T-helper 17 cell (primary cell): ENCODE results near the gene MEIS1. TPM values are rescaled to one million over a fixed set of nuclear protein-coding genes. Genes with fewer than 3 reads are reported as not detected.

ENCODE experiments used
- ATAC-seq: fragments of 150-1000 bp; cut with Tn5 transposase; 2 replicates; pipeline ENCODE4 v1.10.0; 2021; ENCODE audit warnings: mild to moderate bottlenecking, moderate library complexity
- DNase-seq, 3 donors: peaks; one replicate each; pipeline versions ENCODE4 v3.0.0 to v3.0.0-alpha.2; 2020 to 2021
- H3K9me3 ChIP-seq: one replicate; pipeline ENCODE4 v1.7.0; 2013; ENCODE audit warnings: low read length, mild to moderate bottlenecking; ENCODE audit not compliant: control insufficient read depth, poor library complexity, severe bottlenecking
- H3K27ac Mint-ChIP-seq: one replicate; pipeline ENCODE4 v1.8.0; 2022; ENCODE audit warnings: mild to moderate bottlenecking, moderate library complexity, mixed read lengths
- H3K27me3 Mint-ChIP-seq: one replicate; pipeline ENCODE4 v1.8.0; 2022; ENCODE audit warnings: mixed read lengths
- H3K36me3 Mint-ChIP-seq: one replicate; pipeline ENCODE4 v1.8.0; 2022; ENCODE audit warnings: low read depth, mixed read lengths
- H3K4me1 Mint-ChIP-seq: one replicate; pipeline ENCODE4 v1.8.0; 2022; ENCODE audit warnings: mild to moderate bottlenecking, mixed read lengths
- H3K4me3 Mint-ChIP-seq: one replicate; pipeline ENCODE4 v1.8.0; 2022; ENCODE audit warnings: mild to moderate bottlenecking, moderate library complexity, mixed read lengths
- total RNA-seq, 4 donors: library from RNA in 2 of 4; stranded (reverse) in 2 of 4; gene quantifications; one replicate each; pipeline ENCODE4 v1.2.3 and lab custom pipeline; 2022 to 2026

MEIS1 gene
- total RNA-seq, 2 donors from 2014 or later: 0.80 to 13.4 TPM

DNA sequence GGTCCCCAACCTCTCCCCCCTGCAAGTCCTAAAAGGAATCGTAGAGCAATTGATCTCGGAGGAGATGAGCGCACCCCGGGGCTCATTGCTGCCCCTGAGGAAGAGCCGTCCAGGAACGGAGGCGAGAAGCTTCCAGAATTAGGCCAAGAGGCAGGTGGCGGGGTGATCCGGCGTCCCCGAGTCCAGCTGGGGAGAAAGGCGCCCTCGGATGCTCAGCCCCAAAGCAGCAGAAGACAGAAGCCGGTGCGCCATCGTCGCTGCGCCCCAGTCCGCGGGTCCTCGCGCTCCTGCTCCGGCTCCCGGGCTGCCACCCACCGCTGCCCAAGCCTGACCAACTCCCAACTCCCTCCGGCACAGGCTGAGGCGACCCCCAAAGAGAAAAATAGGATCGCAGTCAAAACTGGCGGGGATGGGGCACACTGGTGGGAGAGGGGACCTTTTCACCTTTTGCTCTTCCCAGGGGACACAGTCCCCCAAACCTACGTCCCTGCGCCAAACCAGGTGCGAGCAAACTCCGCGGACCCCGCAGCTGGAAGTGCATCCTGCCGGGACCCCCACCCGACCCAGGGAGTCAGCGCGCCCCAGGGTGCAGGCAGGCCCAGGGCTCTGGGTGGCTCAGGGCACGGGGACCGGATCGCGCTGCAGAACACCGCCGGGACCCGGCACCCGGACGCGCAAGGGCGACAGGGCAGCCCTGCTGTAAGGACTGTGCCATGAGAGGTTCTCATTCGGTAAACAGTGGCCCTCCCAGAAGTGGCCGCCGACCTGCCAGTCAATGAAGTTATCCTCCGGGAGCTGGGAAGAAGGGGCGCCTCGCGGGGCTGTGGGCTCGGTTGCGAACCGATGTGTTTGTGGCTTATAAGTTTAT, 8.4 kb upstream of the MEIS1 start:
- Mint-ChIP-seq H3K36me3 (peaks cover 6% of the 10 kb centered on the region), H3K27ac (no peak overlapping the region), H3K4me3 (no peak overlapping the region), H3K4me1 (no peaks in the 10 kb centered on the region), H3K27me3 (peaks cover 44% of the 10 kb centered on the region)
- DNase-seq (no peak), ATAC-seq (no peak)
- no peaks in the 10 kb centered on the region for H3K9me3 ChIP-seq

- H3K9me3 ChIP-seq: no peaks in the 10 kb centered on the region
- peaks cover 6% of the 10 kb centered on the region for H3K36me3 Mint-ChIP-seq
- DNase-seq: no peak
- H3K4me1 Mint-ChIP-seq: no peaks in the 10 kb centered on the region
- no peak overlapping the region for H3K27ac Mint-ChIP-seq
- ATAC-seq: no peak
- H3K4me3 Mint-ChIP-seq: no peak overlapping the region
- H3K27me3 Mint-ChIP-seq: peaks cover 52% of the 10 kb centered on the region
Measured at GRCh38 chr2:66427300-66427699, 7.6 kb upstream of the MEIS1 start.

GRCh38 chr2:66428986-66429612, 5.8 kb upstream of the MEIS1 start:
- H3K36me3 Mint-ChIP-seq: peaks cover 8% of the 10 kb centered on the region
- peaks cover 9% of the 10 kb centered on the region for H3K4me1 Mint-ChIP-seq
- H3K9me3 ChIP-seq: no peaks in the 10 kb centered on the region
- no peak for DNase-seq
- peaks cover 50% of the 10 kb centered on the region for H3K27me3 Mint-ChIP-seq
- no peak overlapping the region for H3K27ac Mint-ChIP-seq
- no peak overlapping the region for H3K4me3 Mint-ChIP-seq
- no peak for ATAC-seq

DNA sequence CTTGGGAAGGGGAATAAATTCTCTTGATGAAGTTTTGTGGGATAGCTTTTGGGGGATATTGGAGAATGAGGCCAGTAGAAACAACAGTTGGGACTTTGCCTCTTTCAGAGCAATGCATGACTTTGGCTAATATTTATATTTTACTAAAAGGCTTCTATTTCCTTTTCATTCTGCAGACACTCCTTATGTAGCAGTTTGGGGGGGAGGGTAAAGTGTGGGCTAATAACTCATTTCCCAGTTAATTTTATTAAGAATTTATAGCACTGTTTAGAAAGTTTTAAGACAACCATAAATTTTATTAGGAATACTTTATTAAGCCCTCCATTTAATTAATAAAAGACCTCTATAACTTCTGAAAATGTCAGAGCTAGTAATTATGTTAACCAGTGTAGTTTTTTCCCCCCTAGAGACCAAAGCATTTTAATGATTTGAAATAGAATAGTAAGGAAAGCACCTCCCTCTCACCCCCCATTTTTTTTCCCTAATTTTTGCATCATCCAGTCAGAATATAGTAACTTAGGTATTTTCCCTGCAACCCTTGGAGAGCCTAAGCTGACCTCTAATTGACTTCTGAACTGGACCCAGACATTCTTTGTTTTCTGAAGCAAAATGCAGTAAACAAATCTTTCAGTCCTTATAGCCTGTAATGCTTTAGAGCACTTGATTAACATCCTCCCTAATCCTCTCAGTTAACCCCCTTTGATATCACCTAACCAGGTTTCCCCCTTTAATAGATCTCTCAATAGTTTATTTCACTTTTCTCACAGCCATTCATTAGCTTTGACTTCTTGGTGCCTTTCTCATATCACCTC, 5.0 kb upstream of the MEIS1 start:
- DNase-seq (no peak), ATAC-seq (no peak)
- peaks cover 14% of the 10 kb centered on the region for H3K4me1 Mint-ChIP-seq
- H3K9me3 ChIP-seq: no peaks in the 10 kb centered on the region
- H3K4me3 Mint-ChIP-seq: no peak overlapping the region
- peaks cover 8% of the 10 kb centered on the region for H3K36me3 Mint-ChIP-seq
- no peak overlapping the region for H3K27ac Mint-ChIP-seq
- H3K27me3 Mint-ChIP-seq: peaks cover 57% of the 10 kb centered on the region

DNA sequence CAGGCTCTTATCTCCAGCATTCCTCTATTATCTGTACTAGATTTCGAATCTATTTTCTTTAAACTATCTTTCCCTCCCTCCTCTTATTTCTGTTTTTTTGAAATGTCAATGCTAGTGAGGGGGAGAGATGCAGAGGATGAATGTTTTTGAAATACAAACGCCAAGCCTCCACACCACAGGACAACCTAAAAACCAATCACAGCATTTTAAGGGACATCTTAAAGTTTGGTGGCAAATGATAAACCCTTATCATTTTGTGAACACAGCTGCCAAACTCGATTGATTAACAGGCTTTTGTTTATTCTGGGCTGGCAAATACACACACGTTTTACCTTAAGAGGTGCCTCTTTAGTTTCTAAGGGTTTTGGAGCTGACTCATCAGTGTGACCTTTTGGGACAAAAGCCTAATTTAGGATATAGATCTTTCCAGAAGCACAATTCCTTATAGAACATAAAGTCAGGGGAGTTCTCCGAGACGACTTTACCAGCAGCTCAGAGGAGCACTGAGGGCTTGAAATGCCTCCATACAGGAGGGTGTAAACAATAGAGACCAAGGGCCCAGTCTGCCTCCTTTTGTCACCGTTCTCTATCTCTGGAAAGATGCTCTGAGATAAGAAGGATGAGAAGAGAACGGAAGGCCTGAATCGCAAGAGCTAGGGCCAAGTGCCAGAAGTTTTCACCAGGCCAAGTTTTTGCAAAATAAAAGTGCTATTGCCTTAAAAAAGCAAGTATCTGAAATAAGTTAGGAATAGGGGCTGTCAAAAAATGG, 4.2 kb upstream of the MEIS1 start:
- no peak overlapping the region for H3K4me3 Mint-ChIP-seq
- no peak for DNase-seq
- H3K27me3 Mint-ChIP-seq: peaks cover 59% of the 10 kb centered on the region

GRCh38 chr2:66431274-66431642, 3.7 kb upstream of the MEIS1 start:
- ATAC-seq: no peak
- H3K27ac Mint-ChIP-seq: no peak overlapping the region
- peaks cover 5% of the 10 kb centered on the region for H3K36me3 Mint-ChIP-seq
- H3K27me3 Mint-ChIP-seq: peaks cover 57% of the 10 kb centered on the region
- H3K4me3 Mint-ChIP-seq: no peak overlapping the region
- H3K4me1 Mint-ChIP-seq: peaks cover 18% of the 10 kb centered on the region
- no peaks in the 10 kb centered on the region for H3K9me3 ChIP-seq
- no peak for DNase-seq

More for the DNA sequence above, 4.2 kb upstream of the MEIS1 start:
- no peak for ATAC-seq
- Mint-ChIP-seq H3K36me3 (peaks cover 8% of the 10 kb centered on the region), H3K4me1 (peaks cover 18% of the 10 kb centered on the region), H3K27ac (no peak overlapping the region)
- H3K9me3 ChIP-seq: no peaks in the 10 kb centered on the region

GRCh38 chr2:66431846-66432587, 2.9 kb upstream of the MEIS1 start:
- no peaks in the 10 kb centered on the region for H3K9me3 ChIP-seq
- H3K4me3 Mint-ChIP-seq: no peak overlapping the region

GRCh38 chr2:66432801-66433694, 1.9 kb upstream of the MEIS1 start:
- DNase-seq: no peak
- H3K9me3 ChIP-seq: no peaks in the 10 kb centered on the region
- H3K27me3 Mint-ChIP-seq: peaks cover 74% of the 10 kb centered on the region
- no peak for ATAC-seq
- H3K27ac Mint-ChIP-seq: no peak overlapping the region
- H3K4me1 Mint-ChIP-seq: peaks cover 18% of the 10 kb centered on the region
- H3K4me3 Mint-ChIP-seq: peak overlapping the region; percentile 85
- H3K36me3 Mint-ChIP-seq: peaks cover 5% of the 10 kb centered on the region

More at GRCh38 chr2:66431846-66432587, 2.9 kb upstream of the MEIS1 start:
- peaks cover 18% of the 10 kb centered on the region for H3K4me1 Mint-ChIP-seq
- H3K27ac Mint-ChIP-seq: no peak overlapping the region
- ATAC-seq: no peak
- peaks cover 63% of the 10 kb centered on the region for H3K27me3 Mint-ChIP-seq
- H3K36me3 Mint-ChIP-seq: peaks cover 5% of the 10 kb centered on the region
- DNase-seq: no peak

DNA sequence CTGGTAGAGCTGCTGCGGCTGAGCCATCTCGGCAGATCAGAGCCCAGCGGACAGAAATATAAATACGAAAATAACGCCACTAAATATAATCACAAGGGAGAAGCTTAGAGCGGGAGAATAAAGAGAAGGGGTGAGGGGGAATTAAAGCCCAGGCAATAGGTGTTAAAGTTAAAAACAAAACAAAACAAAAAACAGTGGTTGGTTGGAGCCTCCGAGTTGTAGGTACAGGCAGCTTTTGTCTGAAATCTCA, 1.3 kb upstream of the MEIS1 start:
- H3K27ac Mint-ChIP-seq: no peak overlapping the region
- H3K36me3 Mint-ChIP-seq: peaks cover 5% of the 10 kb centered on the region
- H3K4me1 Mint-ChIP-seq: peaks cover 18% of the 10 kb centered on the region
- no peak for DNase-seq
- H3K9me3 ChIP-seq: no peaks in the 10 kb centered on the region
- ATAC-seq: no peak
- peaks cover 76% of the 10 kb centered on the region for H3K27me3 Mint-ChIP-seq
- H3K4me3 Mint-ChIP-seq: peak overlapping the region; percentile 85

- peaks cover 71% of the 10 kb centered on the region for H3K27me3 Mint-ChIP-seq
- H3K27ac Mint-ChIP-seq: no peak overlapping the region
- no peaks in the 10 kb centered on the region for H3K9me3 ChIP-seq
- DNase-seq: no peak
- peaks cover 5% of the 10 kb centered on the region for H3K36me3 Mint-ChIP-seq
- peaks cover 18% of the 10 kb centered on the region for H3K4me1 Mint-ChIP-seq
- H3K4me3 Mint-ChIP-seq: peak overlapping the region; percentile 85
- no peak for ATAC-seq
Measured at GRCh38 chr2:66433945-66434678, 813 bp upstream of the MEIS1 start.

DNA sequence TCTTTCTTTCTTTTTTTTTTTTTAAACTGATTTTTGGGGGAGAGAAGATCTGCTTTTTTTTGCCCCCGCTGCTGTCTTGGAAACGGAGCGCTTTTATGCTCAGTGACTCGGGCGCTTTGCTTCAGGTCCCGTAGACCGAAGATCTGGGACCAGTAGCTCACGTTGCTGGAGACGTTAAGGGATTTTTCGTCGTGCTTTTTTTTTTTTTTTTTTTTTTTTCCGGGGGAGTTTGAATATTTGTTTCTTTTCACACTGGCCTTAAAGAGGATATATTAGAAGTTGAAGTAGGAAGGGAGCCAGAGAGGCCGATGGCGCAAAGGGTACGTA, 587 bp downstream of the MEIS1 start:
- no peaks in the 10 kb centered on the region for H3K9me3 ChIP-seq
- Mint-ChIP-seq H3K27me3 (peaks cover 75% of the 10 kb centered on the region), H3K4me3 (peak overlapping the region; percentile 82), H3K36me3 (peaks cover 2% of the 10 kb centered on the region), H3K4me1 (peaks cover 22% of the 10 kb centered on the region), H3K27ac (no peak overlapping the region)
- ATAC-seq (no peak), DNase-seq (no peak)
